ENCODE measurements around the gene PRPF31.

Gene PRPF31

GRCh38 chr19:54106716-54107115 is 8.8 kb upstream of the PRPF31 start:
- DNase-seq (ENCODE audit: extremely low spot score, insufficient read length, low read depth) (no peak), FAIRE-seq (no peak)

DNA sequence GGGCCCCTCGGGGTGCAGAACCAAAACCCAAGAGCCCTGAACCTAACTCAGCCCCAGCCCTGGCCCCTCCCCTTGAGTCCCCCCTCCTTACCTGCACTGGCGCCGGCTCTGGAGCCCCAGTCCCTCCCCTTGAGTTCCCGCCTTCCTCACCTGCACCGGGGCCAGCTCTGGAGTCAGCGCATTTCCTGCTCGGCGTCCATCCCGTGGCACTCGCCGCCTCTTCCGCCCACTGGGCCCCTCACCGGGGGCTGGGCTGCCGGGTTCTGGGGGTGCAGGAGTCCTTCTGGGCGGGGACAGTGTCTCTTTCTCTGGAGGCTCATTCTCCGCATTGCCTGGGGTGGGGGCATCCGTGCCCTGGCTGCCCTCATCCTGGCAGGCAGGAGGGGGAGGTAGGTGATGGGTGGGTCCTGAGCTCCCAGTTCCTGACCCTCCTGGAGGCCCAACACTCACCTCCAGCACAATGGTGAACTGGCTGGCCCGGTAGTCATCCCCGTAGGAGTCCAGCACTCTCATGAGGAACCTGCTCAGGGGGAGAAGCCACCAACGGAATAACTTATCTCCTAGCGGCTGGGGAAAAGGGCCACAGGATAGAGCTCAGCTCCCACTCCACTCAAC is 7.6 kb upstream of the PRPF31 start:
- FAIRE-seq (no peak), DNase-seq (ENCODE audit: extremely low spot score, insufficient read length, low read depth) (no peak)

DNA sequence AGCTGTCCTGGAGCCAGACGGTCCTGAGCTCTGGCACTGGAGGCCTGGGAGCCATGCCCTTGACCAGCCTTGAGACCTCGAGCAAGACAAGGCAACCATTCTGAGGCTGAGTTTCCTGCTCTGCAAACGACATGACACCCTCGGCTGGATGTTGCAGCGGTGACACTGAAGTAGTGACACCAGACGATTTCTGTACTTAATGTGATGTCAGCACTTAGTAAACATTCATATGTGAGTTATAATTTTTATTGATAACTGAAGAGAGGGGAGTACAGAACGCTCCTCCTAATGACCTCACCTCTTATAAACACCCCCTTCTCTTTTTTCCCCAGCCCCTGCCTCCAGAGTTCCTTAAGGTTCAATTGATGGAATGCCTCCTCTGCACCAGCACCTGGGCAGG is 7.1 kb upstream of the PRPF31 start:
- FAIRE-seq (no peak), DNase-seq (ENCODE audit: extremely low spot score, insufficient read length, low read depth) (no peak)

DNA sequence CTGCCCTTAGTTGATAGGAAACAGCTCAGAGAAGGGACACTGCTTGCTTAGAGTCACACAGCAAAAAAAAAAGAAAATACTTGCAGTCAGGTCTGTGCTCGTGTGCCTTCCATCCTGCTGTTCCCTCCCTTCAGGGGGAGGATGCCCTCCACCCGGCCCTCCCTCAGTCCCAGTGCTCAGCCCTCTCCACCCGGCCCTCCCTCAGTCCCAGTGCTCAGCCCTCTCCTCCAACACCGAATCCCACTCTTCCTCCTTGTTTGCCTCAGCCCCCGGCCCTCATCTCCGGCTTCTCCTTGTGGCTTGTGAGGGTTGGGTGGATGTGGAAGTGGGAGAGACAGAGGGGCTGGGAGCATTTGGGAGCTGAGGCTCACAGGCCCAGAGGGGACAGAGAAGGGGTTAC is 5.9 kb upstream of the PRPF31 start:
- no peak for FAIRE-seq
- no peak for DNase-seq (ENCODE audit: extremely low spot score, insufficient read length, low read depth)

GRCh38 chr19:54114340-54115108 is 1.0 kb upstream of the PRPF31 start:
- DNase-seq (ENCODE audit: extremely low spot score, insufficient read length, low read depth) (peak; percentile 43), FAIRE-seq (no peak)

GRCh38 chr19:54121259-54121658 is 5.7 kb downstream of the PRPF31 start:
- no peak for DNase-seq (ENCODE audit: extremely low spot score, insufficient read length, low read depth)
- no peak for FAIRE-seq

DNA sequence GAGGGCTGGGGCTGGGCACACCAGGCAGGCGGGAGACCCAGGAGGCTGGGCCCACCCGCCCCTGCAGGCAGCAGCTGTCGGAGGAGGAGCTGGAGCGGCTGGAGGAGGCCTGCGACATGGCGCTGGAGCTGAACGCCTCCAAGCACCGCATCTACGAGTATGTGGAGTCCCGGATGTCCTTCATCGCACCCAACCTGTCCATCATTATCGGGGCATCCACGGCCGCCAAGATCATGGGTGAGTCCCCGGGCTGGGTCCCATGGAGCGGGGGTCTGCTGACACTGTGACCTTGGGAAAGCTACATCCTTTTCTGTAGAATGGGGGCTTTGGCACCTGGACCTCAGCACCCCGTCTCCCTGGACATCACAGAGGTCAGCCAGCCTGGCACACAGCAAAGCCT is 8.1 kb downstream of the PRPF31 start:
- DNase-seq (ENCODE audit: extremely low spot score, insufficient read length, low read depth) (no peak), FAIRE-seq (no peak)

GRCh38 chr19:54124393-54124792 is 8.8 kb downstream of the PRPF31 start:
- DNase-seq (ENCODE audit: extremely low spot score, insufficient read length, low read depth) (no peak), FAIRE-seq (no peak)

- DNase-seq (ENCODE audit: extremely low spot score, insufficient read length, low read depth) = no peak
- FAIRE-seq = no peak
These were observed 10.2 kb downstream of the PRPF31 start for GRCh38 chr19:54125713-54126112.

DNA sequence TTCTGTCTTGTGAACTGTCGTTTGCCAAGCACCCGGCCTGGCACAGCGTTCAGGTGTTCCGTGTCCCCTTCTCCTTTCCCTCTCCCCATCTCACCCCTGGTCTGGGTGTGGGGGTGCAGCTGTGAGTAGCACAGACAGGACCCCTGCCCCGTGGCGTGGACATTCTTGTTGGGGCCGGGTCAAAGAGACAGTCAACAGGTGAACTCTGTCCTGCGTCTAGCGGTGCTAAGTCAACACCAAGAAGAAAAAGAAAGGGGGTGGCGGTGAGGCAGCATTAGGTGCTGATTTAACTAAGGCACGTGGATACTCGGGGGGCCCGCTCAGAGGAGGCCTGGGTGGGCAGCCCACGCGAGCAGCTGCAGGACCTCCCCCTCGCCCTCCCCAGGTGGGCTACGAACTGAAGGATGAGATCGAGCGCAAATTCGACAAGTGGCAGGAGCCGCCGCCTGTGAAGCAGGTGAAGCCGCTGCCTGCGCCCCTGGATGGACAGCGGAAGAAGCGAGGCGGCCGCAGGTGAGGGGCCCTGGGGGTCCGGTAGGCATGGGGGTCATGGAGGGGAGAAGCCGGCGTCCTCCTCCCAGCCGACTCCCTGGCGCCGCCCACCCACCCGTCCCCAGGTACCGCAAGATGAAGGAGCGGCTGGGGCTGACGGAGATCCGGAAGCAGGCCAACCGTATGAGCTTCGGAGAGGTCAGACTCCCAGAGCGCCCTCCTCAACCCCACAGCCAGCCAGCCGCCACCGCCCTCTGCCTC is 12.3 kb downstream of the PRPF31 start:
- DNase-seq (ENCODE audit: extremely low spot score, insufficient read length, low read depth) (no peak), FAIRE-seq (no peak)

- DNase-seq (ENCODE audit: extremely low spot score, insufficient read length, low read depth) (no peak), FAIRE-seq (no peak)
These were observed 12.8 kb downstream of the PRPF31 start for GRCh38 chr19:54128441-54128725.

DNA sequence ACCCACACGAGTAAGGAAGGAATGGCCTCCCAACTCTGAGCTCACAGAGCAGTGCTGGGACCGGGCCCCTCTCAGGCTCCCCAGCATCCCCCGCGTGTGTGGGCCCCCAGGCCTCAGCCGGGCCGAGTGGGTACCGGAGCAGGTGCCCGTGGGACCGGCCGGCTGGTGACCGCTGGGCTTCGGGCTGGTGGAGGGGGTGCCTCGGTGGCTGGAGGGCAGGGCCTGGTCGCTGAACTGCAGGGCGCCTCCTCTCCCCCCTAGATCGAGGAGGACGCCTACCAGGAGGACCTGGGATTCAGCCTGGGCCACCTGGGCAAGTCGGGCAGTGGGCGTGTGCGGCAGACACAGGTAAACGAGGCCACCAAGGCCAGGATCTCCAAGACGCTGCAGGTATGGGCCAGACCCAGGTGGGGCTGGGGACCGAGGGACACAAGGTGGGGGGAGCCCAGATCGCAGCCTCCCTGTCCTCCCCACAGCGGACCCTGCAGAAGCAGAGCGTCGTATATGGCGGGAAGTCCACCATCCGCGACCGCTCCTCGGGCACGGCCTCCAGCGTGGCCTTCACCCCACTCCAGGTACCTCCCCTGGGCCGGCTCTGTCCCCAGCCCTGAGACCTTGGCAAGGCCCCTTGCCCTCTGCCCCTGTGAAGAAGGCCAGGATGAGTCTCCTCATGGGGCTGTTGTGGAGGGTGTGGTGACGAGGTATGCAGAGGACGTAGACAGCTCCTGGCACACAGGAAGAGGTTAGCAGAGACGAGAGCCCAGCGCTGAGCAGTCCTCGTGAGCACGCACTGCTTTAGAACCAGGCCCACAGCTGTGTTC is 13.5 kb downstream of the PRPF31 start:
- DNase-seq (ENCODE audit: extremely low spot score, insufficient read length, low read depth) (no peak), FAIRE-seq (no peak)

GRCh38 chr19:54129617-54129996 is 14.1 kb downstream of the PRPF31 start:
- DNase-seq (ENCODE audit: extremely low spot score, insufficient read length, low read depth) = no peak
- no peak for FAIRE-seq

- DNase-seq (ENCODE audit: extremely low spot score, insufficient read length, low read depth) (no peak), FAIRE-seq (no peak)
These were observed 17.9 kb downstream of the PRPF31 start for GRCh38 chr19:54133312-54133956.

GRCh38 chr19:54133957-54134590 is 18.5 kb downstream of the PRPF31 start:
- no peak for DNase-seq (ENCODE audit: extremely low spot score, insufficient read length, low read depth)
- FAIRE-seq = no peak

- FAIRE-seq (no peak), DNase-seq (ENCODE audit: extremely low spot score, insufficient read length, low read depth) (no peak)
These were observed 20.7 kb downstream of the PRPF31 start for GRCh38 chr19:54136086-54136863.

DNA sequence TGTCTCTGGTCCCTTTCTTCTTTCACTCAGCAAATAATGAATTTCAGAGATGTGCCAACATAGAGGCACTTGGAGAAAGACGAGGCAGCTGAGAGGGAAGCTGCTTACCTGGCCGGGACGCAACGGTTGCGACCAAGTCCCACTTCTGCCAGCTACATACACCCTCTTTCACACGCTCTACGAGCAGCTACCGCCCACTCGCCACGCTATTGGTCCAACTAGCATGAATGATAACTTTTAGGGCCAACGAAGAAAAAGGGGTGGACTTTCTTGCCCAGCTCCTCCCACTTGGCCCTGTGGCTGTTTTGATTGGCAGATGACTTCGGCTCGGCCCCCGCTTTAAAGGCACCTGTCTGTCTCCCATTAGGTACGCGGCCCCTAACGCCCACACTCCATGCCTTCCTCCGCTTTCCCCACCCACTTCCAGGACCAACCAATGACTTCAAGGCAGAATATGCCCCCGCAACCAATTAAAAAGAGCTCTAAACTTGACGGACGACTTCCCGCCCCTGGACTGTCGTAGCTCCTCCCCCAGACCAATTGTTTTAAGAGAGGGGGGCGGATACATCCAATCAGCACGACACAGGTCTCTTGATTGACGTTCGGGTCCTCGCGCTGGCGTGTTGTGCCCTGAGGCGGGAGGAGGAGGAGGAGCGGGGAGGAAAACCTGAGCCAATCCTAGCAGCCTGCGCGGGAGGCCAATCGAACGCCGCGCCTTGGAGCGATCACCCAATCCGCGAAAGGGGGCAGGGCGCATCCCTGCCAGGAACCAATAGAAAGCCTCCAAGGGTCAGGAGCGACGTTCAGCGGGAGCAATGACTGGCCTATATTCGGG is 21.5 kb downstream of the PRPF31 start:
- DNase-seq (ENCODE audit: extremely low spot score, insufficient read length, low read depth) (peak; percentile 91), FAIRE-seq (peak; percentile 100)
